BE2C (cell line): ENCODE measurements around the gene TGFBR3.

ENCODE experiments used
- DNase-seq: peaks from one replicate; pipeline ENCODE4 v3.0.0-alpha.2; 2020
- H3K27me3 ChIP-seq: fragments of 250-450 bp; sonication (Bioruptor Pico); 2 replicates; pipeline ENCODE4 v1.5.1; 2020; ENCODE audit warnings: mild to moderate bottlenecking
- H3K36me3 ChIP-seq: fragments of 250-450 bp; sonication (Bioruptor Pico); 2 replicates; pipeline ENCODE4 v1.5.1; 2020; ENCODE audit warnings: mild to moderate bottlenecking
- H3K4me1 ChIP-seq: fragments of 250-450 bp; sonication (Bioruptor Pico); 2 replicates; pipeline ENCODE4 v1.5.1; 2020
- H3K4me3 ChIP-seq: 2 replicates; pipeline ENCODE4 v1.5.1; 2011; ENCODE audit warnings: low read depth, low read length
- H3K9me3 ChIP-seq: fragments of 250-450 bp; sonication (Bioruptor Pico); 2 replicates; pipeline ENCODE4 v1.5.1; 2020
- CTCF ChIP-seq: IDR thresholded peaks from 2 replicates; pipeline ENCODE4 v1.5.1; 2012; ENCODE audit warnings: mild to moderate bottlenecking, low read depth, low read length

Gene TGFBR3

GRCh38 chr1:91682882-91683597, 202.9 kb downstream of the TGFBR3 start:
- no peak for DNase-seq
- Histone ChIP-seq H3K4me3 (no peak overlapping the region), H3K27me3 (no peaks in the 10 kb centered on the region), H3K36me3 (no peaks in the 10 kb centered on the region), H3K9me3 (no peaks in the 10 kb centered on the region), H3K4me1 (no peaks in the 10 kb centered on the region)
- TF ChIP-seq CTCF: no peak

GRCh38 chr1:91680556-91681155, 205.3 kb downstream of the TGFBR3 start:
- Histone ChIP-seq H3K27me3 (no peaks in the 10 kb centered on the region), H3K4me1 (no peaks in the 10 kb centered on the region), H3K4me3 (no peak overlapping the region), H3K9me3 (no peaks in the 10 kb centered on the region), H3K36me3 (no peaks in the 10 kb centered on the region)
- TF ChIP-seq CTCF: no peak
- no peak for DNase-seq

- Histone ChIP-seq H3K36me3 (no peaks in the 10 kb centered on the region), H3K27me3 (no peaks in the 10 kb centered on the region), H3K4me1 (no peaks in the 10 kb centered on the region), H3K4me3 (no peak overlapping the region), H3K9me3 (no peaks in the 10 kb centered on the region)
- no peak for DNase-seq
- no peak for TF ChIP-seq CTCF
Observed at GRCh38 chr1:91679446-91679845, 206.5 kb downstream of the TGFBR3 start.

GRCh38 chr1:91676030-91676429, 209.9 kb downstream of the TGFBR3 start:
- no peak overlapping the region for H3K4me3 ChIP-seq
- TF ChIP-seq CTCF: no peak
- no peaks in the 10 kb centered on the region for H3K4me1 ChIP-seq
- no peaks in the 10 kb centered on the region for H3K9me3 ChIP-seq
- DNase-seq: no peak
- H3K27me3 ChIP-seq: no peaks in the 10 kb centered on the region
- no peaks in the 10 kb centered on the region for H3K36me3 ChIP-seq

GRCh38 chr1:91674107-91674506, 211.8 kb downstream of the TGFBR3 start:
- Histone ChIP-seq H3K4me1 (no peaks in the 10 kb centered on the region), H3K4me3 (no peak overlapping the region), H3K36me3 (no peaks in the 10 kb centered on the region), H3K9me3 (no peaks in the 10 kb centered on the region), H3K27me3 (no peaks in the 10 kb centered on the region)
- DNase-seq: no peak
- no peak for TF ChIP-seq CTCF

GRCh38 chr1:91673613-91674012, 212.3 kb downstream of the TGFBR3 start:
- no peaks in the 10 kb centered on the region for H3K36me3 ChIP-seq
- DNase-seq: no peak
- no peaks in the 10 kb centered on the region for H3K9me3 ChIP-seq
- TF ChIP-seq CTCF: no peak
- H3K4me3 ChIP-seq: no peak overlapping the region
- no peaks in the 10 kb centered on the region for H3K4me1 ChIP-seq
- no peaks in the 10 kb centered on the region for H3K27me3 ChIP-seq
